Measurements from ENCODE around the gene WTIP.

The WTIP gene

DNA sequence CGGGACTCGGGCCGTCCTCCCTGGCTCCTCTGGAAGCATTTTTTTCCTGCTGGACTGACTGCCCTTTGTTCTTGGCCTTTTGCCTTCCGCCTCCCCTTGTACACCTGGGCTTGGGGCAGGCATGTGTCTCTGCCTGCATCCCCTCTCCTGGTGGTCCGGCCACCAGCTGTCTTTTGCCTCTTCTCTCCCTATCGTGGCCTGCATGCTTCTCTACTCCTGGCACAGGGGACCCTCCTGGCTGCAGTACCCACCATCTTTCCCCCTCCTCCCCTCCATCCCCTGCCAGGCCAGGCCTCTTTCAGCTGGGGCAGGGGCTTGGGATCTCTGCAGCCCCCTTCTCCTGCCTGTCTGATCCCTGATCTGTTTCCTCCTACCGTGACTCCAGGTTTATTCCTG, 12.1 kb downstream of the WTIP start:
- TF ChIP-seq, protein P1, sequence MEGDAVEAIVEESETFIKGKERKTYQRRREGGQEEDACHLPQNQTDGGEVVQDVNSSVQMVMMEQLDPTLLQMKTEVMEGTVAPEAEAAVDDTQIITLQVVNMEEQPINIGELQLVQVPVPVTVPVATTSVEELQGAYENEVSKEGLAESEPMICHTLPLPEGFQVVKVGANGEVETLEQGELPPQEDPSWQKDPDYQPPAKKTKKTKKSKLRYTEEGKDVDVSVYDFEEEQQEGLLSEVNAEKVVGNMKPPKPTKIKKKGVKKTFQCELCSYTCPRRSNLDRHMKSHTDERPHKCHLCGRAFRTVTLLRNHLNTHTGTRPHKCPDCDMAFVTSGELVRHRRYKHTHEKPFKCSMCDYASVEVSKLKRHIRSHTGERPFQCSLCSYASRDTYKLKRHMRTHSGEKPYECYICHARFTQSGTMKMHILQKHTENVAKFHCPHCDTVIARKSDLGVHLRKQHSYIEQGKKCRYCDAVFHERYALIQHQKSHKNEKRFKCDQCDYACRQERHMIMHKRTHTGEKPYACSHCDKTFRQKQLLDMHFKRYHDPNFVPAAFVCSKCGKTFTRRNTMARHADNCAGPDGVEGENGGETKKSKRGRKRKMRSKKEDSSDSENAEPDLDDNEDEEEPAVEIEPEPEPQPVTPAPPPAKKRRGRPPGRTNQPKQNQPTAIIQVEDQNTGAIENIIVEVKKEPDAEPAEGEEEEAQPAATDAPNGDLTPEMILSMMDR (IDR thresholded peaks at IDR 0.05; ENCODE audit: low read depth, low read length), result no peak
- DNase-seq (ENCODE audit: extremely low read depth, low read depth), result no peak

DNA sequence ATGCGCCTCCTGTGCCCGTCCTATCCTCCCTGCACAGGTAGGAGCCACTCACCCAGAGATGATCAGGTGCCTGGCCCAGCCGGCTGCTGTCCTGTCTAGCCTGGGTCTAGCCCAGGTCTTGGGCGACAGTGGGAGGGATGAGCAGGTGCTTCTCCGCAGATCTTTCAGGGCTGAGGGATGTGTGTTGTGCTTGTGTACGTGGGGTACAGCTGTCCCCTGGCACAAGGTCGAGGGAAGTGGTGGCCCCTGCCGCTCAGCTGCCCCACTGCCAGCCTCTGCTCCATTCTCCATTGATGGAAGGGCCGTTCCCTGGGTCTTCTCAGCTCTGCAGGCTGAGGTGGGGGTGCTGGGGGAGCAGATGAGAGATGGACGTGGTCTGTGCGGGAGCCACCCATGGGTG, 13.0 kb downstream of the WTIP start:
- DNase-seq (ENCODE audit: extremely low read depth, low read depth), result no peak

DNA sequence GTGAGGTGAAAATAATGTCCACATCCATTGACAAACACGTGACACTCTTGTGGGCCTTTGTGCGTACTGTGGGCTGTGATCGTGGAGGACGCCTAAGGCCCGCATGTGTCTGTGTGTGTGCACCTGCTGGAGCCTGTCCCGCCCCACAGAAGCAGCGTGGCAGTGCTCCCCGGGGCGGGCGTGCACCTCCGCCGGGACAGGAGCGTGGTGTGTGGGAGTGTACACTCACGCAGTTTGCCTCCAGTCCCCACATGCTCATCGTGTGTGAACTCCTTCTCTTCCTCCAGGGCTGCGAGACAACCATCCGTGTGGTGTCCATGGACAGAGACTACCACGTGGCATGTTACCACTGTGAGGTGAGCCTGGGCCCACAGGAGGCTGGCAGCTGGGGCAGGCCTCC, 13.9 kb downstream of the WTIP start:
- TF ChIP-seq, protein P1 (IDR thresholded peaks at IDR 0.05; ENCODE audit: low read depth, low read length), result no peak
- DNase-seq (ENCODE audit: extremely low read depth, low read depth), result no peak

More for the DNA sequence above, 13.0 kb downstream of the WTIP start:
- TF ChIP-seq, protein P1 (IDR thresholded peaks at IDR 0.05; ENCODE audit: low read depth, low read length), result no peak

DNA sequence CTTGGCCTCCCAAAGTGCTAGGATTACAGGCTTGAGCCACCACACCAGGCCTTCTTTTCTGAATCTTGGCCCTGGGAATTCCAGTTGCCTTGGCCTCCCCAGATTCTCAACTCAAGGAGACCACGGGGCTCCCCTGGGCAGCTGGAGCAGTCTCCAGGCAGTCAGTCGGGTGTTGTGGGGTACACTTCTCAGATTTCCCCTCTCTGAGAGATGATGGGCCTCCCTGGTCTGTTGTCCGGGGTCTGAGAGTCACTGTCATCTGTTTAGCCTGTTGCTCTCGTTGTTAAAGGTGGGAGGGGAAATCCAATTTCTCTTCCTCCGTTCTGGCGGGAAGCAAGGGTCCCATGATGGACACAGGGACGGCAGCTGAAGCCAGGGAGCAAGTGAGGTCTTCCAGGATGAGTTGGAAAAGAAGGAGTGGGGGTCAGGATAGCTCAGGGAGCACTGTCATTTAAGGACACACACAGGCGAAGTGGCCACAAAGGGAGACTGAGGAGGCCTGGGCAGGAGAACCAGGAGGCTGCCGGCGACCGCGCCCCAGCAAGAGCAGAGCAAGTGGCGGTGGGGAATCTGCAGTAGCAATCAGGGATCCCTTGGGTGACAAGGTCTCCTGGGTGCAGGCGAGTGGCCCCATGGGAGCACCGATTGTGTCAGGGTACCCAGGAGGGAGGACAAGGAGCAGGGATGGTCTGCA, 15.7 kb downstream of the WTIP start:
- no peak for DNase-seq (ENCODE audit: extremely low read depth, low read depth)
- TF ChIP-seq, protein P1 (IDR thresholded peaks at IDR 0.05; ENCODE audit: low read depth, low read length), result no peak

DNA sequence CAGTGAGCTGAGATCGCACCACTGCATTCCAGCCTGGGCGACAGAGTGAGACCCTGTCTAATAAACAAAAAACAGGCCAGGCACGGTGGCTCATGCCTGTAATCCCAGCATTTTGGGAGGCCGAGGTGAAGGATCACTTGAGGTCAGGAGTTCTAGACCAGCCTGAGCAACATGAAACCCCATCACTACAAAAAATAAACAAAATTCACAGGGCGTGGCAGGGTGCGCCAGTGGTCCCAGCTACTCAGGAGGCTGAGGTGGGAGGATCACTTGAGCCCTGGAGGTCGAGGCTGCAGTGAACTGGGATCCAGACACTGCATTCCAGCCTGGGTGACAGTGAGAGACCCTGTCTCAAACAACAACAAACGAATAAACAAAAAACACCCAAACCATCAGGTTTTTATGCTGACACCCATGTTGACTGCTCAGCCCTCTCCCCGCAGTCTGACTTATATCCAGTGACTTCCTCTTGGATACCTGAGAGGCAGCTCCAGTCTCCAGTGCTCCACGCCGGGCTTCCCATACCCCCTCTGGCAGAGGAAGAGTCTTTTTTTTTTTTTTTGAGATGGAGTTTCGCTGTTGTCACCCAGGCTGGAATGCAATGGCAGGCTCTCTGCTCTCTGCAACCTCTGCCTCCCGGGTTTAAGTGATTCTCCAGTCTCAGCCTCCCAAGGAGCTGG, 17.7 kb downstream of the WTIP start:
- TF ChIP-seq, protein P1 (IDR thresholded peaks at IDR 0.05; ENCODE audit: low read depth, low read length), result no peak
- DNase-seq (ENCODE audit: extremely low read depth, low read depth), result no peak

DNA sequence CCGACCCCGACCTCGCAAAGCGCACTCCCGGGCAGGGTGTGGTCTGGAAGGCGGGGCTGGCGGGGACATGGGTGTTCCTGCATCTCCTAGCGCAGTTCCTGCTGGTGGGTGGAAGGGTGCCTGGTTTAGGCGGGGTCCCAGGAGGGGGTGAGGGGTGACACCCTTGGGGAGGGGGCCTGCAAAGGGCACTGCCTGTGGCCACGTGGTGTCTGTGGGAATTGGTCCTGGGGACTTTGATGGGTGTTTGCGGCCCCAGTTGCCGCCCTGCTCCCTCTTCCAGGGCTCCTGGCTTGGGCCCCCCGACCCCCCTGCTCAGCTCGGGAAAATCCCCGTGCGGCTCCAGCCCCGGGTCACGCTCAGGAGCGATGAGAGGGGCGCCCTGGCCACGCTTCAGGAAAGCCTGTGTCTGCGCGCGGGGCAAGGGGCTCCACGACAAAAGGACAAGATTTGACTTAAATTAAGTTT, 19.1 kb downstream of the WTIP start:
- no peak for DNase-seq (ENCODE audit: extremely low read depth, low read depth)
- TF ChIP-seq, protein P1 (IDR thresholded peaks at IDR 0.05; ENCODE audit: low read depth, low read length), result no peak
